ENCODE measurements around the gene CRK. TPM values are rescaled to one million over a fixed set of nuclear protein-coding genes. Genes with fewer than 3 reads are reported as not detected.

Gene CRK
- polyA plus RNA-seq, 3 donors: 22.3 to 28.0 (median 26.5) TPM

GRCh38 chr17:1491443-1492248 is 35.6 kb upstream of the CRK start:
- peaks cover 18 to 22% of the 10 kb centered on the region in 2 donors for H3K36me3 ChIP-seq (replicated peaks in 1 of 2; ENCODE audit: control insufficient read depth in 1 of 2, insufficient read depth in 2 of 2, low read length in 2 of 2)
- TF ChIP-seq CTCF (IDR thresholded peaks at IDR 0.05): no peak
- intact Hi-C loops (cut with micrococcal nuclease): loop anchor here (5.0 kb wide), 1 partner anchor 34 kb away; the partner anchor contains the start of gene CRK (in 2 of the 2)
- peak overlapping the region; percentile 97 for H3K4me2 ChIP-seq (replicated peaks; ENCODE audit: extremely low read depth, low read length, poor library complexity, severe bottlenecking)
- peak in 2 of 3 donors; percentile 43 to 53 for DNase-seq
- Mint-ChIP-seq H3K4me1 (peaks cover 47% of the 10 kb centered on the region), H3K27me3 (ENCODE audit: low read depth in 3 of 3) (peaks cover 37 to 66% (median 53%) of the 10 kb centered on the region in 3 donors), H3K9me3 (peaks cover 1 to 5% (median 4%) of the 10 kb centered on the region in 7 donors), H3K36me3 (peaks cover 35 to 36% of the 10 kb centered on the region in 2 donors), H3K27ac (peak overlapping the region in 6 of 7 donors; percentile 64 to 82 (median 77)), H3K4me3 (peak overlapping the region; percentile 82 to 93)
- 2% methylated on average over 92 of the region's 94 CpGs for WGBS (ENCODE audit: insufficient coverage)
- H3K27ac ChIP-seq (ENCODE audit: low read depth in 1 of 2, low read length in 2 of 2): peak overlapping the region in 1 of 2 donors; percentile 66
- H3K4me3 ChIP-seq (replicated peaks in 1 of 3; ENCODE audit: low read depth in 2 of 3, low read length in 3 of 3): peak overlapping the region; percentile 51 to 86 (median 59)
- H2AFZ ChIP-seq (ENCODE audit: insufficient read depth, low read depth, low read length, poor library complexity, severe bottlenecking): peak overlapping the region; percentile 83
- H3K9ac ChIP-seq (ENCODE audit: insufficient read depth, low read length, poor library complexity, severe bottlenecking): peak overlapping the region; percentile 63
- no peaks in the 10 kb centered on the region for H3K79me2 ChIP-seq (ENCODE audit: insufficient read depth, low read length)
- H3K4me1 ChIP-seq (ENCODE audit: control insufficient read depth in 1 of 2, insufficient read depth in 2 of 2, low read length in 2 of 2): peaks cover 48 to 59% of the 10 kb centered on the region in 2 donors
- no peaks in the 10 kb centered on the region for H3K9me3 ChIP-seq (replicated peaks in 1 of 2; ENCODE audit: control insufficient read depth in 1 of 2, insufficient read depth in 1 of 2, low read length in 2 of 2)
- peaks cover 30% of the 10 kb centered on the region for H4K20me1 ChIP-seq (ENCODE audit: insufficient read depth, low read length)
- peaks cover 6 to 44% of the 10 kb centered on the region in 2 donors for H3K27me3 ChIP-seq (ENCODE audit: control insufficient read depth in 2 of 2, insufficient read depth in 2 of 2, low read length in 2 of 2)

GRCh38 chr17:1490643-1491442 is 34.8 kb upstream of the CRK start:
- peak overlapping the region; percentile 81 to 94 for H3K4me3 Mint-ChIP-seq
- peak overlapping the region in 4 of 7 donors; percentile 37 to 75 (median 60) for H3K27ac Mint-ChIP-seq
- H4K20me1 ChIP-seq (ENCODE audit: insufficient read depth, low read length): peaks cover 37% of the 10 kb centered on the region
- H3K4me3 ChIP-seq (replicated peaks in 1 of 3; ENCODE audit: low read depth in 2 of 3, low read length in 3 of 3): peak overlapping the region; percentile 51 to 86 (median 59)
- H3K36me3 Mint-ChIP-seq: peaks cover 27 to 28% of the 10 kb centered on the region in 2 donors
- H3K27me3 Mint-ChIP-seq (ENCODE audit: low read depth in 3 of 3): peaks cover 41 to 75% (median 58%) of the 10 kb centered on the region in 3 donors
- peaks cover 56 to 67% of the 10 kb centered on the region in 2 donors for H3K4me1 ChIP-seq (ENCODE audit: control insufficient read depth in 1 of 2, insufficient read depth in 2 of 2, low read length in 2 of 2)
- H3K9me3 ChIP-seq (replicated peaks in 1 of 2; ENCODE audit: control insufficient read depth in 1 of 2, insufficient read depth in 1 of 2, low read length in 2 of 2): no peaks in the 10 kb centered on the region
- H3K9me3 Mint-ChIP-seq: peaks cover 2 to 9% (median 7%) of the 10 kb centered on the region in 7 donors
- TF ChIP-seq CTCF (IDR thresholded peaks at IDR 0.05): no peak
- intact Hi-C loops (cut with micrococcal nuclease): loop anchor here (5.0 kb wide), 1 partner anchor 34 kb away; the partner anchor contains the start of gene CRK (in 2 of the 2)
- no peaks in the 10 kb centered on the region for H3K79me2 ChIP-seq (ENCODE audit: insufficient read depth, low read length)
- peak overlapping the region; percentile 97 for H3K4me2 ChIP-seq (replicated peaks; ENCODE audit: extremely low read depth, low read length, poor library complexity, severe bottlenecking)
- H3K36me3 ChIP-seq (replicated peaks in 1 of 2; ENCODE audit: control insufficient read depth in 1 of 2, insufficient read depth in 2 of 2, low read length in 2 of 2): peaks cover 10 to 14% of the 10 kb centered on the region in 2 donors
- H3K27ac ChIP-seq (ENCODE audit: low read depth in 1 of 2, low read length in 2 of 2): peak overlapping the region in 1 of 2 donors; percentile 66
- H2AFZ ChIP-seq (ENCODE audit: insufficient read depth, low read depth, low read length, poor library complexity, severe bottlenecking): peak overlapping the region; percentile 83
- H3K9ac ChIP-seq (ENCODE audit: insufficient read depth, low read length, poor library complexity, severe bottlenecking): peak overlapping the region; percentile 63
- H3K4me1 Mint-ChIP-seq: peaks cover 50% of the 10 kb centered on the region
- DNase-seq: peak in 2 of 3 donors; percentile 29 to 51
- H3K27me3 ChIP-seq (ENCODE audit: control insufficient read depth in 2 of 2, insufficient read depth in 2 of 2, low read length in 2 of 2): peaks cover 10 to 52% of the 10 kb centered on the region in 2 donors
- under 1% methylated on average over 45 of the region's 52 CpGs for WGBS (ENCODE audit: insufficient coverage)
